ENCODE measurements around the gene TMEM178B. TPM values are rescaled to one million over a fixed set of nuclear protein-coding genes. Genes with fewer than 3 reads are reported as not detected.
"Not testable (repeated sequence)": the region's sequence is repeated elsewhere in the genome, so short reads cannot be mapped to it uniquely, and the experiment has no call there.

Gene TMEM178B
- total and polyA plus RNA-seq, 7 donors = 0.13 to 4.8 (median 1.6) TPM

- intact Hi-C loops (cut with DNase I) = no loop called here
- H3K27me3 ChIP-seq (ENCODE audit: insufficient read depth in 3 of 3, low read length in 2 of 3) = no peaks in the 10 kb centered on the region
- DNase-seq (no peak), ATAC-seq (no peak)
- WGBS, 3 donors = 73 to 76% (median 74%) methylated on average over 11 of the region's 11 CpGs
- no peaks in the 10 kb centered on the region for H3K4me1 ChIP-seq
- no peak overlapping the region for H3K27ac ChIP-seq
- no peaks in the 10 kb centered on the region for H3K36me3 ChIP-seq (ENCODE audit: insufficient read depth in 1 of 2, low read depth in 1 of 2)
- no peak overlapping the region for H3K4me3 ChIP-seq
- no peak for TF ChIP-seq CTCF (IDR thresholded peaks at IDR 0.05)
- H3K9me3 ChIP-seq = peaks cover 3% of the 10 kb centered on the region
These were observed 93.6 kb downstream of the TMEM178B start for GRCh38 chr7:141167381-141167964.

- not testable (repeated sequence) for ATAC-seq
- 82 to 94% (median 93%) methylated on average over 2 of the region's 2 CpGs for WGBS, 3 donors
These were observed 95.3 kb downstream of the TMEM178B start for GRCh38 chr7:141169157-141169556.

GRCh38 chr7:141175728-141176127 lies 101.9 kb downstream of the TMEM178B start:
- intact Hi-C loops (cut with DNase I); DNase-seq; ATAC-seq; H3K36me3 ChIP-seq (ENCODE audit: insufficient read depth in 1 of 2, low read depth in 1 of 2); H3K4me1 ChIP-seq; H3K27me3 ChIP-seq (ENCODE audit: insufficient read depth in 3 of 3, low read length in 2 of 3); H3K4me3 ChIP-seq; H3K27ac ChIP-seq; H3K9me3 ChIP-seq: not testable (repeated sequence)
- 82 to 93% (median 89%) methylated on average over 1 of the region's 1 CpG for WGBS, 3 donors

More at GRCh38 chr7:141169157-141169556, 95.3 kb downstream of the TMEM178B start:
- H3K27ac ChIP-seq; H3K4me1 ChIP-seq; intact Hi-C loops (cut with DNase I); H3K36me3 ChIP-seq (ENCODE audit: insufficient read depth in 1 of 2, low read depth in 1 of 2); H3K27me3 ChIP-seq (ENCODE audit: insufficient read depth in 3 of 3, low read length in 2 of 3); H3K9me3 ChIP-seq; H3K4me3 ChIP-seq; DNase-seq: not testable (repeated sequence)

GRCh38 chr7:141177120-141177519 lies 103.3 kb downstream of the TMEM178B start:
- H3K4me1 ChIP-seq; H3K36me3 ChIP-seq (ENCODE audit: insufficient read depth in 1 of 2, low read depth in 1 of 2); H3K4me3 ChIP-seq; DNase-seq; H3K27me3 ChIP-seq (ENCODE audit: insufficient read depth in 3 of 3, low read length in 2 of 3); H3K9me3 ChIP-seq; intact Hi-C loops (cut with DNase I); ATAC-seq; H3K27ac ChIP-seq: not testable (repeated sequence)
- WGBS, 3 donors = 90 to 92% (median 91%) methylated on average over 5 of the region's 5 CpGs

GRCh38 chr7:141178486-141179135 lies 104.7 kb downstream of the TMEM178B start:
- Histone ChIP-seq H3K27me3 (ENCODE audit: insufficient read depth in 3 of 3, low read length in 2 of 3) (no peaks in the 10 kb centered on the region), H3K9me3 (no peaks in the 10 kb centered on the region), H3K27ac (no peak overlapping the region), H3K4me3 (no peak overlapping the region), H3K36me3 (ENCODE audit: insufficient read depth in 1 of 2, low read depth in 1 of 2) (no peaks in the 10 kb centered on the region), H3K4me1 (no peaks in the 10 kb centered on the region)
- DNase-seq (no peak), ATAC-seq (no peak)
- no peak for TF ChIP-seq CTCF (IDR thresholded peaks at IDR 0.05)
- WGBS, 3 donors = 53 to 71% (median 57%) methylated on average over 8 of the region's 8 CpGs
- intact Hi-C loops (cut with DNase I) = no loop called here

- no peak overlapping the region for H3K27ac ChIP-seq
- TF ChIP-seq CTCF (IDR thresholded peaks at IDR 0.05) = no peak
- intact Hi-C loops (cut with DNase I) = no loop called here
- DNase-seq = no peak
- no peaks in the 10 kb centered on the region for H3K27me3 ChIP-seq (ENCODE audit: insufficient read depth in 3 of 3, low read length in 2 of 3)
- WGBS, 3 donors = 97 to 99% (median 98%) methylated on average over 4 of the region's 4 CpGs
- H3K4me3 ChIP-seq = no peak overlapping the region
- H3K9me3 ChIP-seq = no peaks in the 10 kb centered on the region
- no peaks in the 10 kb centered on the region for H3K36me3 ChIP-seq (ENCODE audit: insufficient read depth in 1 of 2, low read depth in 1 of 2)
- H3K4me1 ChIP-seq = no peaks in the 10 kb centered on the region
- no peak for ATAC-seq
These were observed 107.9 kb downstream of the TMEM178B start for GRCh38 chr7:141181812-141182211.

Data from psoas muscle (tissue), 8 donors.